ENCODE results near the gene FYN. TPM values are rescaled to one million over a fixed set of nuclear protein-coding genes. Genes with fewer than 3 reads are reported as not detected.

The FYN gene
- polyA plus RNA-seq, 1 donor (not counting 4 experiments of a cell fraction or from before 2014, with no cell fraction given), result 24.7 TPM

- no peaks in the 10 kb centered on the region for H4K20me1 ChIP-seq (ENCODE audit: control insufficient read depth, extremely low read depth, insufficient read depth, low read length)
- dilution Hi-C loops (cut with MboI; ENCODE audit: extremely low pct_ligation_motif_present, low sequenced_read_pairs), result no loop called here
- no peaks in the 10 kb centered on the region for H3K4me1 ChIP-seq (ENCODE audit: control insufficient read depth, extremely low read depth, insufficient read depth, low read length)
- FAIRE-seq (no peak), DNase-seq (ENCODE audit: low read depth, low spot score) (no peak)
- H3K4me3 ChIP-seq (ENCODE audit: control insufficient read depth in 2 of 3, extremely low read depth in 1 of 3, insufficient read depth in 2 of 3, low read depth in 1 of 3, low read length in 3 of 3), result no peak overlapping the region
- no peaks in the 10 kb centered on the region for H3K36me3 ChIP-seq (ENCODE audit: control insufficient read depth in 2 of 2, extremely low read depth in 1 of 2, insufficient read depth in 2 of 2, low read length in 2 of 2)
- no peak overlapping the region for H3K4me2 ChIP-seq (ENCODE audit: control insufficient read depth, extremely low read depth, insufficient read depth, low read depth, low read length)
- TF ChIP-seq EZH2 (IDR thresholded peaks at IDR 0.05; ENCODE audit: low read length) (no peak), CTCF (optimal IDR thresholded peaks at IDR 0.05 in 1 of 3, IDR thresholded peaks at IDR 0.05 in 1 of 3, conservative IDR thresholded peaks at IDR 0.05 in 1 of 3; ENCODE audit: extremely low read depth in 1 of 3, insufficient read depth in 2 of 3, low read length in 3 of 3) (no peak)
- H3K9me3 ChIP-seq (ENCODE audit: control insufficient read depth, low read depth, low read length), result no peaks in the 10 kb centered on the region
- no peaks in the 10 kb centered on the region for H3K79me2 ChIP-seq (ENCODE audit: control insufficient read depth, insufficient read depth, low read length)
- H3K27ac ChIP-seq (ENCODE audit: control insufficient read depth, insufficient read depth, low read length), result no peak overlapping the region
- no peaks in the 10 kb centered on the region for H3K27me3 ChIP-seq (ENCODE audit: control insufficient read depth, extremely low read depth, insufficient read depth, low read length)
- H3K9me1 ChIP-seq (ENCODE audit: control insufficient read depth, extremely low read depth, insufficient read depth, low read length), result no peaks in the 10 kb centered on the region
- no peak overlapping the region for H2AFZ ChIP-seq (ENCODE audit: control insufficient read depth, low read length)
- H3K9ac ChIP-seq (ENCODE audit: control insufficient read depth, extremely low read depth, insufficient read depth, low read length), result no peak overlapping the region
These were observed 27.5 kb upstream of the FYN start for GRCh38 chr6:111900735-111901134.

- H3K4me3 ChIP-seq (ENCODE audit: control insufficient read depth in 2 of 3, extremely low read depth in 1 of 3, insufficient read depth in 2 of 3, low read depth in 1 of 3, low read length in 3 of 3), result no peak overlapping the region
- TF ChIP-seq CTCF (optimal IDR thresholded peaks at IDR 0.05 in 1 of 3, IDR thresholded peaks at IDR 0.05 in 1 of 3, conservative IDR thresholded peaks at IDR 0.05 in 1 of 3; ENCODE audit: extremely low read depth in 1 of 3, insufficient read depth in 2 of 3, low read length in 3 of 3) (no peak), EZH2 (IDR thresholded peaks at IDR 0.05; ENCODE audit: low read length) (no peak)
- H3K9ac ChIP-seq (ENCODE audit: control insufficient read depth, extremely low read depth, insufficient read depth, low read length), result no peak overlapping the region
- H3K79me2 ChIP-seq (ENCODE audit: control insufficient read depth, insufficient read depth, low read length), result no peaks in the 10 kb centered on the region
- no peaks in the 10 kb centered on the region for H3K9me1 ChIP-seq (ENCODE audit: control insufficient read depth, extremely low read depth, insufficient read depth, low read length)
- H3K4me2 ChIP-seq (ENCODE audit: control insufficient read depth, extremely low read depth, insufficient read depth, low read depth, low read length), result no peak overlapping the region
- H3K9me3 ChIP-seq (ENCODE audit: control insufficient read depth, low read depth, low read length), result no peaks in the 10 kb centered on the region
- FAIRE-seq (no peak), DNase-seq (ENCODE audit: low read depth, low spot score) (no peak)
- dilution Hi-C loops (cut with MboI; ENCODE audit: extremely low pct_ligation_motif_present, low sequenced_read_pairs), result no loop called here
- H4K20me1 ChIP-seq (ENCODE audit: control insufficient read depth, extremely low read depth, insufficient read depth, low read length), result no peaks in the 10 kb centered on the region
- no peak overlapping the region for H2AFZ ChIP-seq (ENCODE audit: control insufficient read depth, low read length)
- no peaks in the 10 kb centered on the region for H3K36me3 ChIP-seq (ENCODE audit: control insufficient read depth in 2 of 2, extremely low read depth in 1 of 2, insufficient read depth in 2 of 2, low read length in 2 of 2)
- peaks cover 2% of the 10 kb centered on the region for H3K4me1 ChIP-seq (ENCODE audit: control insufficient read depth, extremely low read depth, insufficient read depth, low read length)
- no peaks in the 10 kb centered on the region for H3K27me3 ChIP-seq (ENCODE audit: control insufficient read depth, extremely low read depth, insufficient read depth, low read length)
- no peak overlapping the region for H3K27ac ChIP-seq (ENCODE audit: control insufficient read depth, insufficient read depth, low read length)
These were observed 26.3 kb upstream of the FYN start for GRCh38 chr6:111899531-111899930.
